Peyer's patch (tissue), 4 donors: ENCODE results near the gene PPY.

Source experiments
- POLR2A ChIP-seq, 2 donors: fragments of 450-650 bp; IDR thresholded peaks; one replicate each; pipeline ENCODE4 v1.5.1; 2017; ENCODE audit warnings: antibody characterized with exemption in 2 of 2, mild to moderate bottlenecking in 2 of 2, moderate library complexity in 2 of 2
- TF ChIP-seq, protein P1 (sequence below), 6 experiments: fragments of 450-650 bp in 4 of 6; fragments of 200-600 bp in 2 of 6; sonication (generic) in 1 of 6; IDR thresholded peaks; one replicate each; pipeline ENCODE4 v1.5.1; 2017 to 2019; ENCODE audit warnings: antibody characterized with exemption in 6 of 6, mild to moderate bottlenecking in 3 of 6, moderate library complexity in 1 of 6

GRCh38 chr17:43988301-43988700, 46.0 kb upstream of the PPY start:
- TF ChIP-seq, protein P1, sequence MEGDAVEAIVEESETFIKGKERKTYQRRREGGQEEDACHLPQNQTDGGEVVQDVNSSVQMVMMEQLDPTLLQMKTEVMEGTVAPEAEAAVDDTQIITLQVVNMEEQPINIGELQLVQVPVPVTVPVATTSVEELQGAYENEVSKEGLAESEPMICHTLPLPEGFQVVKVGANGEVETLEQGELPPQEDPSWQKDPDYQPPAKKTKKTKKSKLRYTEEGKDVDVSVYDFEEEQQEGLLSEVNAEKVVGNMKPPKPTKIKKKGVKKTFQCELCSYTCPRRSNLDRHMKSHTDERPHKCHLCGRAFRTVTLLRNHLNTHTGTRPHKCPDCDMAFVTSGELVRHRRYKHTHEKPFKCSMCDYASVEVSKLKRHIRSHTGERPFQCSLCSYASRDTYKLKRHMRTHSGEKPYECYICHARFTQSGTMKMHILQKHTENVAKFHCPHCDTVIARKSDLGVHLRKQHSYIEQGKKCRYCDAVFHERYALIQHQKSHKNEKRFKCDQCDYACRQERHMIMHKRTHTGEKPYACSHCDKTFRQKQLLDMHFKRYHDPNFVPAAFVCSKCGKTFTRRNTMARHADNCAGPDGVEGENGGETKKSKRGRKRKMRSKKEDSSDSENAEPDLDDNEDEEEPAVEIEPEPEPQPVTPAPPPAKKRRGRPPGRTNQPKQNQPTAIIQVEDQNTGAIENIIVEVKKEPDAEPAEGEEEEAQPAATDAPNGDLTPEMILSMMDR (IDR thresholded peaks at IDR 0.05) = no peak
- no peak for TF ChIP-seq POLR2A (IDR thresholded peaks at IDR 0.05)
